Stimulated activated CD4-positive, alpha-beta T cell treated with anti-CD3 and anti-CD28 coated beads, Interleukin-15, amount 100 ng/mL, for 1 hour (primary cell): ENCODE results near the gene P2RX1.
"Not testable (repeated sequence)": the region's sequence is repeated elsewhere in the genome, so short reads cannot be mapped to it uniquely, and the experiment has no call there.

Experiments
- DNase-seq, 2 donors: peaks; one replicate each; pipeline ENCODE4 v3.0.0-alpha.2; 2020; ENCODE audit warnings: low read depth in 1 of 2, low spot score in 1 of 2

Gene P2RX1

GRCh38 chr17:3952186-3952585, 35.9 kb upstream of the P2RX1 start:
- no peak for DNase-seq

GRCh38 chr17:3951420-3951819, 35.2 kb upstream of the P2RX1 start:
- DNase-seq, result no peak

GRCh38 chr17:3951003-3951402, 34.7 kb upstream of the P2RX1 start:
- DNase-seq, result no peak

GRCh38 chr17:3950584-3950983, 34.3 kb upstream of the P2RX1 start:
- no peak for DNase-seq

GRCh38 chr17:3949418-3949817, 33.2 kb upstream of the P2RX1 start:
- DNase-seq, result no peak

- not testable (repeated sequence) for DNase-seq
Observed at GRCh38 chr17:3948551-3948950, 32.3 kb upstream of the P2RX1 start.

- DNase-seq, result no peak
Observed at GRCh38 chr17:3947318-3947810, 31.1 kb upstream of the P2RX1 start.

- DNase-seq, result no peak
Observed at GRCh38 chr17:3946711-3947235, 30.5 kb upstream of the P2RX1 start.

GRCh38 chr17:3944485-3945388, 28.5 kb upstream of the P2RX1 start:
- DNase-seq, result peak in 1 of 2 donors; percentile 23

GRCh38 chr17:3943240-3943891, 27.1 kb upstream of the P2RX1 start:
- DNase-seq, result no peak

- DNase-seq, result no peak
Observed at GRCh38 chr17:3940965-3941698, 24.9 kb upstream of the P2RX1 start.

- DNase-seq, result no peak
Observed at GRCh38 chr17:3937359-3937758, 21.1 kb upstream of the P2RX1 start.

GRCh38 chr17:3935825-3936355, 19.6 kb upstream of the P2RX1 start:
- no peak for DNase-seq

- DNase-seq, result no peak
Observed at GRCh38 chr17:3935140-3935542, 18.9 kb upstream of the P2RX1 start.

- DNase-seq, result no peak
Observed at GRCh38 chr17:3929764-3930163, 13.5 kb upstream of the P2RX1 start.

- DNase-seq, result no peak
Observed at GRCh38 chr17:3929181-3929580, 12.9 kb upstream of the P2RX1 start.

GRCh38 chr17:3928406-3928805, 12.1 kb upstream of the P2RX1 start:
- DNase-seq, result no peak

GRCh38 chr17:3927628-3928340, 11.5 kb upstream of the P2RX1 start:
- DNase-seq, result no peak

GRCh38 chr17:3926860-3927627, 10.8 kb upstream of the P2RX1 start:
- no peak for DNase-seq
